Testis (tissue), 3 donors: ENCODE measurements around the gene ATF1. TPM values are rescaled to one million over a fixed set of nuclear protein-coding genes. Genes with fewer than 3 reads are reported as not detected.
"Not testable (repeated sequence)": the region's sequence is repeated elsewhere in the genome, so short reads cannot be mapped to it uniquely, and the experiment has no call there.

Experiments
- DNase-seq: peaks from one replicate; pipeline ENCODE4 v3.0.0-alpha.2; 2019
- H3K27ac ChIP-seq, 2 donors: fragments of 200-600 bp; sonication (generic); one replicate each; pipeline ENCODE4 v1.5.1; 2019
- H3K27me3 ChIP-seq: fragments of 200-600 bp; sonication (generic); one replicate; pipeline ENCODE4 v1.5.1; 2019
- H3K36me3 ChIP-seq: fragments of 200-600 bp; sonication (generic); one replicate; pipeline ENCODE4 v1.5.1; 2017; ENCODE audit warnings: low read depth; ENCODE audit errors: missing control alignments
- H3K4me1 ChIP-seq: fragments of 200-600 bp; sonication (generic); one replicate; pipeline ENCODE4 v1.5.1; 2019
- H3K4me3 ChIP-seq, 2 donors: fragments of 200-600 bp; sonication (generic); one replicate each; pipeline ENCODE4 v1.5.1; 2017 to 2019
- H3K9me3 ChIP-seq: fragments of 200-600 bp; sonication (generic); one replicate; pipeline ENCODE4 v1.5.1; 2017
- POLR2A ChIP-seq: fragments of 450-650 bp; IDR thresholded peaks from one replicate; pipeline ENCODE4 v1.6.1; 2017; ENCODE audit warnings: antibody characterized with exemption, mild to moderate bottlenecking, moderate library complexity
- WGBS, 2 donors: methylation state at CpG; one replicate each; pipeline ENCODE4 v1.1.5; 2018; 5-methylcytosine and 5-hydroxymethylcytosine counted together
- intact Hi-C: fragments of 100-400 bp; cut with DNase I; formaldehyde crosslinking; loops from one replicate; pipeline ENCODE4 v1.15.1; 2023; ENCODE audit warnings: low total_unique reads
- polyA plus RNA-seq: library from polyadenylated mRNA; stranded (reverse); fragments of 350-450 nt; fragmentation: Illumina TruSeq; extraction: RNeasy Lipid Tissue Mini Kit (QIAGEN cat#74804); gene quantifications from one replicate; pipeline ENCODE4 v1.2.3, GENCODE V29; 2014; ENCODE audit warnings: low read depth, low replicate concordance; ENCODE audit not compliant: insufficient read depth
- total RNA-seq, 2 donors: library from RNA; depleted of rRNA; stranded (reverse); fragments of >200 nt; gene quantifications; one replicate each; pipeline ENCODE4 v1.2.3, GENCODE V29; 2016
- TF ChIP-seq, protein P1 (sequence below), 3 experiments: fragments of 450-650 bp in 2 of 3; fragments of 200-600 bp in 1 of 3; sonication (generic) in 1 of 3; IDR thresholded peaks; one replicate each; pipeline ENCODE4 v1.5.1; 2016 to 2019; ENCODE audit warnings: antibody characterized with exemption in 3 of 3, mild to moderate bottlenecking in 2 of 3, moderate library complexity in 1 of 3

Gene ATF1
- total and polyA plus RNA-seq, 3 donors from 2014 or later = 17.1 to 18.2 (median 17.7) TPM

DNA sequence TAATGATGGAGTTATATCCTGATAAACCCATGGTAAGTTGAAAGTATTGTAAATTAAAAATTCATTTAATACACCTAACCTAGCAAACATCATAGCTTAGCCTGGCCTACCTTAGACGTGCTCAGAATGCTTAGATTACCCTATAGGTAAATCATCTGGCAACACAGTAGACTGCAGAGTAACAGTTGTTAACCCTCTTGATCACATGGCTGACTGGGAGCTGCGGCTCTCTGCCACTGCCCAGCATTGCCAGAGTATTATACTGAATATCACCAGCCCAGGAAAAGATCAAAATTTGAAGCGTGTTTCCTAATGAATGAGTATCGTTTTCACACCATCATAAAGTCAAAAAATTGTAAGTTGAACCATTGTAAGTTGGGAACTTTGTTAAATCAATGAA, 61.0 kb downstream of the ATF1 start:
- H3K9me3 ChIP-seq = no peaks in the 10 kb centered on the region
- no peaks in the 10 kb centered on the region for H3K36me3 ChIP-seq
- TF ChIP-seq POLR2A = no peak
- TF ChIP-seq, protein P1, sequence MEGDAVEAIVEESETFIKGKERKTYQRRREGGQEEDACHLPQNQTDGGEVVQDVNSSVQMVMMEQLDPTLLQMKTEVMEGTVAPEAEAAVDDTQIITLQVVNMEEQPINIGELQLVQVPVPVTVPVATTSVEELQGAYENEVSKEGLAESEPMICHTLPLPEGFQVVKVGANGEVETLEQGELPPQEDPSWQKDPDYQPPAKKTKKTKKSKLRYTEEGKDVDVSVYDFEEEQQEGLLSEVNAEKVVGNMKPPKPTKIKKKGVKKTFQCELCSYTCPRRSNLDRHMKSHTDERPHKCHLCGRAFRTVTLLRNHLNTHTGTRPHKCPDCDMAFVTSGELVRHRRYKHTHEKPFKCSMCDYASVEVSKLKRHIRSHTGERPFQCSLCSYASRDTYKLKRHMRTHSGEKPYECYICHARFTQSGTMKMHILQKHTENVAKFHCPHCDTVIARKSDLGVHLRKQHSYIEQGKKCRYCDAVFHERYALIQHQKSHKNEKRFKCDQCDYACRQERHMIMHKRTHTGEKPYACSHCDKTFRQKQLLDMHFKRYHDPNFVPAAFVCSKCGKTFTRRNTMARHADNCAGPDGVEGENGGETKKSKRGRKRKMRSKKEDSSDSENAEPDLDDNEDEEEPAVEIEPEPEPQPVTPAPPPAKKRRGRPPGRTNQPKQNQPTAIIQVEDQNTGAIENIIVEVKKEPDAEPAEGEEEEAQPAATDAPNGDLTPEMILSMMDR (IDR thresholded peaks at IDR 0.05) = no peak
- H3K27me3 ChIP-seq = no peaks in the 10 kb centered on the region
- H3K27ac ChIP-seq = peak overlapping the region; percentile 15 to 34
- 41 to 43% methylated on average over 4 of the region's 4 CpGs for WGBS, 2 donors
- intact Hi-C loops = no loop called here
- H3K4me1 ChIP-seq = peaks cover 3% of the 10 kb centered on the region
- no peak for DNase-seq
- H3K4me3 ChIP-seq = no peak overlapping the region

DNA sequence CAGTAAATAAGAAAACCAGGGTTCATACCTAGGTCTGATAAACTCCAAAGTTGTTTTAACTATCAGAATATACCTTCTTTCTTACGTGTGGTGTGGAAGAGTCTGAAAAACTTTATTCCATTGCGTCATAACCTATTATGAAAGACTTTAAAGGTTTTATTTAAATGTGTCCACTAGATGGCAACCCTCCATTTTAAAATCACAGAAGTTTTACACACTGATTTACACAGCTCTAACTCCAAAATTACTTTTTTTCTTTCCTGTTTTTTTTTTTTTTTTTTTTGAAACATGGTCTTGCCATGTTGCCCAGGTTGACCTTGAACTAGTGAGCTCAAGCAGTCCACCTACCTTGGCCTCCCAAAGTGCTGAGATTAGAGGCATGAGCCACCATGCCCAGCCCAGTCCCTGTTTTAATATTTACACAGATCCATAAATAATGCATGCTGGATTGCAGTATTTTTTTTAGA, 61.5 kb downstream of the ATF1 start:
- DNase-seq = no peak
- H3K9me3 ChIP-seq = no peaks in the 10 kb centered on the region

DNA sequence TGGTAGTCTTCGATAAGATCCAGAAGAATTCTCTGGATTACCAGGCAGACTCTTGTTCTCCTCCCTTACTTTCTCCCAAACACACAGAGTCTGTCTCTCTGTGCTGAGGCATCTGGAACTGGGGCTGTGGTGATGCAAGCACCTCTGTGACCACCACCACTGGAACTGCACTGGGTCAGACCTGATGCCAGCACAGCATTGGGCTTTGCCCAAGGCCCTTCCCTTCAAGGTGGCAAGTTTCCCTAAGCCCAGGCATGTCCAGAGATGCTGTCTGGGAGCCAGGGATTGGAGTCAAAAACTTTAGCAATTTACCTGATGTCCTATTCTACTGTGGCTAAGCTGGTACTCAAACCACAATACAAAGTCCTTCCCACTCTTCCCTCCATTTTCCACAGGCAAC, 64.2 kb downstream of the ATF1 start:
- H3K27ac ChIP-seq = no peak overlapping the region
- intact Hi-C loops = no loop called here
- no peaks in the 10 kb centered on the region for H3K36me3 ChIP-seq
- no peaks in the 10 kb centered on the region for H3K9me3 ChIP-seq
- DNase-seq = no peak
- H3K4me3 ChIP-seq = no peak overlapping the region
- peaks cover 3% of the 10 kb centered on the region for H3K4me1 ChIP-seq
- H3K27me3 ChIP-seq = no peaks in the 10 kb centered on the region
- no peak for TF ChIP-seq POLR2A
- TF ChIP-seq, protein P1 (IDR thresholded peaks at IDR 0.05) = no peak
- WGBS, 2 donors = 100% methylated on average over 1 of the region's 1 CpG

More for the DNA sequence above, 61.5 kb downstream of the ATF1 start:
- 21 to 35% methylated on average over 2 of the region's 2 CpGs for WGBS, 2 donors
- Histone ChIP-seq H3K36me3 (no peaks in the 10 kb centered on the region), H3K27ac (peak overlapping the region; percentile 15 to 34), H3K4me1 (peaks cover 3% of the 10 kb centered on the region), H3K4me3 (no peak overlapping the region), H3K27me3 (no peaks in the 10 kb centered on the region)
- intact Hi-C loops = no loop called here
- TF ChIP-seq, protein P1 (IDR thresholded peaks at IDR 0.05) = peak; percentile 48 to 61 (median 48)
- no peak for TF ChIP-seq POLR2A

DNA sequence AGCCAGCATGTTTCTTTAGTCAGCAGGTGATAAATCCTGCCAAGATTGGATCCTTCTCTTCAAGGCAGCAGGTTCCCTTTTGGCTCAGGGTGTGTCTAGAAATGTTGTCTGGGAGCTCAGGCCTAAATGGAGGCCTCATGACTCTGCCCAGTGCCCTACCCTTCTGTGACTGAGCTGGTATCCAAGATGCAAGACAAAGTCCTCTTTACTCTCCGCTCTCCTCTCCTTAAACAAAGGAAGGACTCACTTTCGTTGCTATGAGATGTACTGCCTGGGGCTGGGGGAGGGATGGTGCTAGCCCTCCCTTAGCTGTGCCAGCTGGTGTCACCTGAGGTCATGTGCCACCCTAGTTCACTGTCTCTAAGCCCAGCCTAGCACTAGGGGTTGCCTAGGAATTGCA, 65.0 kb downstream of the ATF1 start:
- Histone ChIP-seq H3K36me3 (no peaks in the 10 kb centered on the region), H3K4me3 (no peak overlapping the region), H3K4me1 (peaks cover 3% of the 10 kb centered on the region), H3K27me3 (no peaks in the 10 kb centered on the region), H3K27ac (no peak overlapping the region), H3K9me3 (no peaks in the 10 kb centered on the region)
- intact Hi-C loops = no loop called here
- no peak for DNase-seq
- no peak for TF ChIP-seq POLR2A
- TF ChIP-seq, protein P1 (IDR thresholded peaks at IDR 0.05) = no peak
- 67 to 94% methylated on average over 2 of the region's 2 CpGs for WGBS, 2 donors

DNA sequence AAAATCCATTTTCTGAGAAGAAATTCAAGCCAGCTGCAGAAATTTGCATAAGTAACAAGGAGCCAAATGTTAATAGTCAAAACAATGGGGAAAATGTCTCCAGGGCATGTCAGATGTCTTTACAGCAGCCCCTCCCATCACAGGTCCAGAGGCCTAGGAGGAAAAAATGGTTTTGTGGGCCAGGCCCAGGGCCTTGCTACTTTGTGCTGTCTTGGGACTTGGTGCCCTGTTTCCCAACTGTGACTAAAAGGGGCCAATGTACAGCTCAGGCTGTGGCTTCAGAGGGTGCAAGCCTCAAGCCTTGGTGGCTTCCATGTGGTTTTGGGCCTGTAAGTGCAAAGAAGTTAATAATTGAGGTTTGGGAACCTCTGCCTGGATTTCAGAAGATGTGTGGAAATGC, 69.9 kb downstream of the ATF1 start:
- intact Hi-C loops = loop anchor here (10.0 kb wide), 1 partner anchor 491 kb away; the partner anchor contains the start of gene BIN2
- H3K4me1 ChIP-seq, H3K36me3 ChIP-seq, H3K9me3 ChIP-seq, H3K27me3 ChIP-seq, DNase-seq, H3K4me3 ChIP-seq, H3K27ac ChIP-seq: not testable (repeated sequence)
